ENCODE data around the gene FBXO36. TPM values are rescaled to one million over a fixed set of nuclear protein-coding genes. Genes with fewer than 3 reads are reported as not detected.

FBXO36 gene
- total RNA-seq, 1 experiment from 2014 or later = 3.8 TPM

GRCh38 chr2:230016844-230017243 is 94.5 kb downstream of the FBXO36 start:
- no peak overlapping the region for H2AFZ ChIP-seq (ENCODE audit: low read depth, low read length, poor library complexity, severe bottlenecking)
- no peaks in the 10 kb centered on the region for H3K9me3 ChIP-seq (ENCODE audit: control insufficient read depth in 1 of 2, insufficient read depth in 1 of 2, low read depth in 1 of 2, low read length in 2 of 2)
- no TSS peak for BruUV-seq (replicated peaks)
- no peaks in the 10 kb centered on the region for H3K4me1 ChIP-seq (ENCODE audit: control insufficient read depth in 1 of 2, insufficient read depth in 2 of 2, low read length in 2 of 2)
- H3K9me2 ChIP-seq (ENCODE audit: insufficient read depth) = no peaks in the 10 kb centered on the region
- no peak overlapping the region for H3K4me2 ChIP-seq (ENCODE audit: low read length)
- ChIA-PET RAD21 (ENCODE audit: low non-redundant PET in 1 of 2, low total read pairs in 2 of 2, uncharacterized antibody in 2 of 2, unreplicated experiment in 2 of 2) (no interaction called here), CTCF (no interaction called here), POLR2A (no interaction called here)
- H3K79me2 ChIP-seq (ENCODE audit: insufficient read depth, low read length) = no peaks in the 10 kb centered on the region
- H4K20me1 ChIP-seq (ENCODE audit: insufficient read depth) = no peaks in the 10 kb centered on the region
- H3K27ac ChIP-seq (ENCODE audit: low read depth, low read length) = no peak overlapping the region
- intact Hi-C loops (cut with micrococcal nuclease) = no loop called here
- H3K9ac ChIP-seq (ENCODE audit: low read length) = no peak overlapping the region
- ATAC-seq (no peak), DNase-seq (ENCODE audit: low read depth, low spot score) (no peak)
- no peaks in the 10 kb centered on the region for H3K27me3 ChIP-seq (ENCODE audit: insufficient read depth, low read length)
- no peak for TF ChIP-seq ZFX (IDR thresholded peaks at IDR 0.05)
- no peak for TF ChIP-seq CEBPB (IDR thresholded peaks at IDR 0.05; ENCODE audit: low read depth)
- no peak for TF ChIP-seq POLR2AphosphoS5 (IDR thresholded peaks at IDR 0.05; ENCODE audit: low read depth, low read length)
- TF ChIP-seq, protein P1, sequence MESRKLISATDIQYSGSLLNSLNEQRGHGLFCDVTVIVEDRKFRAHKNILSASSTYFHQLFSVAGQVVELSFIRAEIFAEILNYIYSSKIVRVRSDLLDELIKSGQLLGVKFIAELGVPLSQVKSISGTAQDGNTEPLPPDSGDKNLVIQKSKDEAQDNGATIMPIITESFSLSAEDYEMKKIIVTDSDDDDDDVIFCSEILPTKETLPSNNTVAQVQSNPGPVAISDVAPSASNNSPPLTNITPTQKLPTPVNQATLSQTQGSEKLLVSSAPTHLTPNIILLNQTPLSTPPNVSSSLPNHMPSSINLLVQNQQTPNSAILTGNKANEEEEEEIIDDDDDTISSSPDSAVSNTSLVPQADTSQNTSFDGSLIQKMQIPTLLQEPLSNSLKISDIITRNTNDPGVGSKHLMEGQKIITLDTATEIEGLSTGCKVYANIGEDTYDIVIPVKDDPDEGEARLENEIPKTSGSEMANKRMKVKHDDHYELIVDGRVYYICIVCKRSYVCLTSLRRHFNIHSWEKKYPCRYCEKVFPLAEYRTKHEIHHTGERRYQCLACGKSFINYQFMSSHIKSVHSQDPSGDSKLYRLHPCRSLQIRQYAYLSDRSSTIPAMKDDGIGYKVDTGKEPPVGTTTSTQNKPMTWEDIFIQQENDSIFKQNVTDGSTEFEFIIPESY (IDR thresholded peaks at IDR 0.05; ENCODE audit: extremely low read depth, insufficient replicate concordance, low read length) = no peak
- no peak for TF ChIP-seq ATF3 (IDR thresholded peaks at IDR 0.05)
- TF ChIP-seq, protein P2, sequence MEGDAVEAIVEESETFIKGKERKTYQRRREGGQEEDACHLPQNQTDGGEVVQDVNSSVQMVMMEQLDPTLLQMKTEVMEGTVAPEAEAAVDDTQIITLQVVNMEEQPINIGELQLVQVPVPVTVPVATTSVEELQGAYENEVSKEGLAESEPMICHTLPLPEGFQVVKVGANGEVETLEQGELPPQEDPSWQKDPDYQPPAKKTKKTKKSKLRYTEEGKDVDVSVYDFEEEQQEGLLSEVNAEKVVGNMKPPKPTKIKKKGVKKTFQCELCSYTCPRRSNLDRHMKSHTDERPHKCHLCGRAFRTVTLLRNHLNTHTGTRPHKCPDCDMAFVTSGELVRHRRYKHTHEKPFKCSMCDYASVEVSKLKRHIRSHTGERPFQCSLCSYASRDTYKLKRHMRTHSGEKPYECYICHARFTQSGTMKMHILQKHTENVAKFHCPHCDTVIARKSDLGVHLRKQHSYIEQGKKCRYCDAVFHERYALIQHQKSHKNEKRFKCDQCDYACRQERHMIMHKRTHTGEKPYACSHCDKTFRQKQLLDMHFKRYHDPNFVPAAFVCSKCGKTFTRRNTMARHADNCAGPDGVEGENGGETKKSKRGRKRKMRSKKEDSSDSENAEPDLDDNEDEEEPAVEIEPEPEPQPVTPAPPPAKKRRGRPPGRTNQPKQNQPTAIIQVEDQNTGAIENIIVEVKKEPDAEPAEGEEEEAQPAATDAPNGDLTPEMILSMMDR (IDR thresholded peaks at IDR 0.05 in 2 of 3, conservative IDR thresholded peaks at IDR 0.05 in 1 of 3; ENCODE audit: borderline replicate concordance in 1 of 3, insufficient read depth in 1 of 3, low read depth in 2 of 3, low read length in 2 of 3) = no peak
- no peak for TF ChIP-seq EGR1 (IDR thresholded peaks at IDR 0.05; ENCODE audit: low read depth)
- no peak for TF ChIP-seq SRF (IDR thresholded peaks at IDR 0.05; ENCODE audit: low read depth)
- TF ChIP-seq ELF1 (IDR thresholded peaks at IDR 0.05; ENCODE audit: borderline replicate concordance, low read depth) = no peak
- no peak for TF ChIP-seq TCF7L2 (IDR thresholded peaks at IDR 0.05; ENCODE audit: borderline replicate concordance, extremely low read depth, insufficient read depth, insufficient read length)
- TF ChIP-seq MAX (IDR thresholded peaks at IDR 0.05) = no peak
- no peak for TF ChIP-seq SIN3A (IDR thresholded peaks at IDR 0.05; ENCODE audit: low read depth)
- TF ChIP-seq JUND (IDR thresholded peaks at IDR 0.05) = no peak
- no peak for TF ChIP-seq POLR2A (IDR thresholded peaks at IDR 0.05; ENCODE audit: borderline replicate concordance, extremely low read depth, insufficient read depth, insufficient read length)
- no peak for TF ChIP-seq SP1 (IDR thresholded peaks at IDR 0.05; ENCODE audit: low read depth)
- no peak for TF ChIP-seq RAD21 (IDR thresholded peaks at IDR 0.05; ENCODE audit: low read depth)
- no peak for TF ChIP-seq EZH2 (IDR thresholded peaks at IDR 0.05)
- TF ChIP-seq YY1 (IDR thresholded peaks at IDR 0.05; ENCODE audit: extremely low read depth, insufficient replicate concordance, low read depth, low read length) = no peak
- TF ChIP-seq, protein P3, sequence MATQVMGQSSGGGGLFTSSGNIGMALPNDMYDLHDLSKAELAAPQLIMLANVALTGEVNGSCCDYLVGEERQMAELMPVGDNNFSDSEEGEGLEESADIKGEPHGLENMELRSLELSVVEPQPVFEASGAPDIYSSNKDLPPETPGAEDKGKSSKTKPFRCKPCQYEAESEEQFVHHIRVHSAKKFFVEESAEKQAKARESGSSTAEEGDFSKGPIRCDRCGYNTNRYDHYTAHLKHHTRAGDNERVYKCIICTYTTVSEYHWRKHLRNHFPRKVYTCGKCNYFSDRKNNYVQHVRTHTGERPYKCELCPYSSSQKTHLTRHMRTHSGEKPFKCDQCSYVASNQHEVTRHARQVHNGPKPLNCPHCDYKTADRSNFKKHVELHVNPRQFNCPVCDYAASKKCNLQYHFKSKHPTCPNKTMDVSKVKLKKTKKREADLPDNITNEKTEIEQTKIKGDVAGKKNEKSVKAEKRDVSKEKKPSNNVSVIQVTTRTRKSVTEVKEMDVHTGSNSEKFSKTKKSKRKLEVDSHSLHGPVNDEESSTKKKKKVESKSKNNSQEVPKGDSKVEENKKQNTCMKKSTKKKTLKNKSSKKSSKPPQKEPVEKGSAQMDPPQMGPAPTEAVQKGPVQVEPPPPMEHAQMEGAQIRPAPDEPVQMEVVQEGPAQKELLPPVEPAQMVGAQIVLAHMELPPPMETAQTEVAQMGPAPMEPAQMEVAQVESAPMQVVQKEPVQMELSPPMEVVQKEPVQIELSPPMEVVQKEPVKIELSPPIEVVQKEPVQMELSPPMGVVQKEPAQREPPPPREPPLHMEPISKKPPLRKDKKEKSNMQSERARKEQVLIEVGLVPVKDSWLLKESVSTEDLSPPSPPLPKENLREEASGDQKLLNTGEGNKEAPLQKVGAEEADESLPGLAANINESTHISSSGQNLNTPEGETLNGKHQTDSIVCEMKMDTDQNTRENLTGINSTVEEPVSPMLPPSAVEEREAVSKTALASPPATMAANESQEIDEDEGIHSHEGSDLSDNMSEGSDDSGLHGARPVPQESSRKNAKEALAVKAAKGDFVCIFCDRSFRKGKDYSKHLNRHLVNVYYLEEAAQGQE (IDR thresholded peaks at IDR 0.05; ENCODE audit: low read depth) = no peak
- no peak for TF ChIP-seq FOSL1 (IDR thresholded peaks at IDR 0.05; ENCODE audit: low read depth)
- no peak overlapping the region for H3K4me3 ChIP-seq (replicated peaks in 1 of 2; ENCODE audit: low read depth in 1 of 2, low read length in 2 of 2)
- H3K36me3 ChIP-seq (ENCODE audit: control insufficient read depth in 1 of 2, insufficient read depth in 2 of 2, low read length in 2 of 2) = no peaks in the 10 kb centered on the region

Data from HCT116 (cell line).